Activated naive CD8-positive, alpha-beta T cell treated with anti-CD3 and anti-CD28 coated beads for 36 hours (primary cell): Measurements from ENCODE around the gene CBFA2T3. TPM values are rescaled to one million over a fixed set of nuclear protein-coding genes. Genes with fewer than 3 reads are reported as not detected.

Source experiments
- DNase-seq: peaks from one replicate; pipeline ENCODE4 v3.0.0; 2021
- H3K27ac Mint-ChIP-seq: one replicate; pipeline ENCODE4 v1.8.0; 2022; ENCODE audit warnings: mild to moderate bottlenecking, moderate library complexity, mixed read lengths
- H3K27me3 Mint-ChIP-seq: one replicate; pipeline ENCODE4 v1.8.0; 2022; ENCODE audit warnings: mild to moderate bottlenecking, mixed read lengths
- H3K36me3 Mint-ChIP-seq: one replicate; pipeline ENCODE4 v1.8.0; 2021; ENCODE audit warnings: mild to moderate bottlenecking, mixed read lengths
- H3K4me1 Mint-ChIP-seq: one replicate; pipeline ENCODE4 v1.8.0; 2021; ENCODE audit warnings: mixed read lengths
- H3K4me3 Mint-ChIP-seq: one replicate; pipeline ENCODE4 v1.8.0; 2022; ENCODE audit warnings: mild to moderate bottlenecking, moderate library complexity, mixed read lengths
- H3K9me3 Mint-ChIP-seq: one replicate; pipeline ENCODE4 v1.8.0; 2022; ENCODE audit warnings: mixed read lengths
- total RNA-seq, 2 experiments: library from RNA; stranded (reverse); gene quantifications; one replicate each; pipeline ENCODE4 v1.2.3, GENCODE V29; 2021

CBFA2T3 gene
- total RNA-seq, 2 experiments from 2014 or later: 0.28 to 0.56 TPM

DNA sequence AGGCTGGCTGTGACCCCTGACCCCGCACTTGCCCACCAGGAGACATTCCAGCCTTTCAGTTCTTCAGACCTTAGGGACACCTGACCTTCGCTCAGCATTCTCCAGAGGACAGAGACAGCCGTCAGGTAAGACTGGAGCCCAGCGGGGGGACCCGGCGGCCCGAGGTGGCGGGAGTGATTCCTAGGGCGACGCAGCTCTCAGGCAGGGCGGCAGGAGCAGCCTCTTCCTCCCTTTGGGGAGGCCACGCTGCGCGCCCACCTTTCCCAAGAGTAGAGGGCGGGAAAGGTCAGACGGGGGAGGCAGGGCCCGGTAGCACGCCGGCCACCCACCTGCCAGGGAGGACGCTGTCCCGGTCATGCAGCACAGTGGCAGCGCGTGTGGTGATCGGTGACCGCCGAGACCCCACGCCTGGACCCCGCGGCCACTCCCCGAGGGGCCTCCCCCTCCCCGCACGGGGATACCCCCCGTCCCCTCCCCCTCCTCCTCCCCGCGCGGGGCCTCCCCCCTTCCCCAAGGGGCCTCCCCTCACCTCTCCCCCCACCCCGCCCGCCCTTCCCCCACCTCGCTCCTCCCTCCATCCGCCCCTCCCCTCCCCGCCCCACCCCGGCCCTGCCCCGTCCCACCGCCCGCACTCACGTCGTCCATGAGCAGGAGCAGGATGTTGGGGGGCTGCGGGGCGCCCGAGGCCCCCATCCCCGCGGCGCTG lies 120.7 kb downstream of the CBFA2T3 start:
- Mint-ChIP-seq H3K4me3 (peak overlapping the region; percentile 99), H3K36me3 (peaks cover 4% of the 10 kb centered on the region), H3K27me3 (no peaks in the 10 kb centered on the region), H3K27ac (peak overlapping the region; percentile 79), H3K4me1 (peaks cover 22% of the 10 kb centered on the region), H3K9me3 (no peaks in the 10 kb centered on the region)
- peak; percentile 18 for DNase-seq

DNA sequence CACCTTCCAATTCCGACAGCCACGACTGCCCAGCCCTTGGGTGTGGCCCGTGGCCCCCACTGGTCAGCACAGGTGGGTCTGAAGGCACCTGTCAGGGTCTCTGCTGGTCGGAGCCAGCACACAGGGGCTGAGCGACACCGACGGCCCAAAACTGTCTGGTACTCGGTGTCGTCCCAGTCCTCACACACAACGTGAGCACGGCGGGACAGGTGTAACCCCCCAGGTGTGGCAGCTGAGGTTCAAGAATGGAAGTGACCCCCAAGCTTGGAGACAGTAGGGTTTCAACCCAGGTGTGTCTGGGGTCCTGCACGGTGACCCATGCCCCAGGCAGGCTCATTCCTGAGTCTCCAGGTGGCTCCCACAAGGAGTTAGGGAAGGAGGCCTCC lies 121.3 kb downstream of the CBFA2T3 start:
- Mint-ChIP-seq H3K9me3 (no peaks in the 10 kb centered on the region), H3K4me3 (peak overlapping the region; percentile 77), H3K4me1 (peaks cover 22% of the 10 kb centered on the region), H3K36me3 (peaks cover 4% of the 10 kb centered on the region), H3K27me3 (no peaks in the 10 kb centered on the region), H3K27ac (peak overlapping the region; percentile 79)
- DNase-seq: no peak

DNA sequence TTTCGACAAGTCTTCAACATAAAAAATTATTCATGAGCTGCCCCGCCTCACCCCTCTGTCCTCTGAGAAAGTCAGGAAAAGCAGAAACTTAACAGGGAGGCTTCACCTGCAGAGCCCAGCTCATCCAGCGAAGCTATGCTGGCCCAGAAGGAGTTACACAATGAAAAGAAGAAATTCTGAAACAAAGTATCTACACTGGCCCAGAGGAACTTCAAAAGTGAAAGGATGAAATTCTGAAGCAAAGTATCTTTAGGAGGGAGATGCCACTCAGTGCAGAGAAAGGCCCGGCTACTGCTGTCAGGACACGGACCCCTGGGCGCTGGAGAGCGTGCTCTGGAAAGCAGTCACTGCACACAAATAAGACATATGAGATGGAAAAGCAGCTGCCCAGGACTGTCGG lies 121.8 kb downstream of the CBFA2T3 start:
- H3K4me1 Mint-ChIP-seq: peaks cover 22% of the 10 kb centered on the region
- DNase-seq: no peak
- H3K4me3 Mint-ChIP-seq: peak overlapping the region; percentile 74
- no peaks in the 10 kb centered on the region for H3K27me3 Mint-ChIP-seq
- no peaks in the 10 kb centered on the region for H3K9me3 Mint-ChIP-seq
- peaks cover 4% of the 10 kb centered on the region for H3K36me3 Mint-ChIP-seq
- H3K27ac Mint-ChIP-seq: peak overlapping the region; percentile 77

DNA sequence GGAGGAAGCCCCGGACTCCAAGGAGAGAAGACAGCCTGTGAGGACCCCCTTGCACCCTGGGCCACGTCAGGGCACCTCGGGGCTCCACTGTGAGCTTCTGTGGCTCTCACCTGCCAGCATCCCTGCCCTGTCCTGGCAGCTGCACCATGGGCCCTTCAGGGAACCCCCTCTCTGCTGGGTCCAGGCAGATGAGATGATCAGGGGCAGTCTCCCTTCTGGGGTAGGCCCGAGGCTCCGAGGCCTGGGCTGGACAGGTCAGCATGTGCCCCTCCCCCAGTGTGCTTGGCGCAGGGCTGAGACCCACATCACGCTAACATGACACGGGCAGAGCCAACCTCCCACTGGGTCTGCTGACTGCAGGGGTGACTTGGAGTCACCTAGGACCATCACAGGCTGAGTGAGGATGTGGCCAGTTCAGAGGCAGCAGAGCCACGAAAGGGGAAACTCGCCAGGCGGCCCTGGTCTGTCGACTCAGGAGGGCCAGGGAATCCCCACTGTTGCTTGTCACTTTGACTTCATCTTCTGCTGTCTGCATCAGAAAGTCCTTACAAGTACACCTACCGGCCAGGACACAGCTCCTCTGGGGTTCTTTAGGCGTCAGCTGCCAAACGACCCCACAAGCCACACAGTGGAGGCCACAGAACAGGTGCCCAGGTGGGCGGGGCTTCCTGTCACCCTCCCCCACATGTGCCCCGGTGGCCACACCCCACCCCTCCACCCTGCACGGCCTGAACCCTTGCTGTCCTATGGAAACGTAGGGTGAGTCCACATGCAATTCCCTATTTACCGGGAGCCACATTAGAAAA lies 122.5 kb downstream of the CBFA2T3 start:
- Mint-ChIP-seq H3K4me1 (peaks cover 22% of the 10 kb centered on the region), H3K27ac (no peak overlapping the region), H3K9me3 (no peaks in the 10 kb centered on the region), H3K27me3 (no peaks in the 10 kb centered on the region), H3K36me3 (peaks cover 4% of the 10 kb centered on the region), H3K4me3 (no peak overlapping the region)
- peak; percentile 36 for DNase-seq

DNA sequence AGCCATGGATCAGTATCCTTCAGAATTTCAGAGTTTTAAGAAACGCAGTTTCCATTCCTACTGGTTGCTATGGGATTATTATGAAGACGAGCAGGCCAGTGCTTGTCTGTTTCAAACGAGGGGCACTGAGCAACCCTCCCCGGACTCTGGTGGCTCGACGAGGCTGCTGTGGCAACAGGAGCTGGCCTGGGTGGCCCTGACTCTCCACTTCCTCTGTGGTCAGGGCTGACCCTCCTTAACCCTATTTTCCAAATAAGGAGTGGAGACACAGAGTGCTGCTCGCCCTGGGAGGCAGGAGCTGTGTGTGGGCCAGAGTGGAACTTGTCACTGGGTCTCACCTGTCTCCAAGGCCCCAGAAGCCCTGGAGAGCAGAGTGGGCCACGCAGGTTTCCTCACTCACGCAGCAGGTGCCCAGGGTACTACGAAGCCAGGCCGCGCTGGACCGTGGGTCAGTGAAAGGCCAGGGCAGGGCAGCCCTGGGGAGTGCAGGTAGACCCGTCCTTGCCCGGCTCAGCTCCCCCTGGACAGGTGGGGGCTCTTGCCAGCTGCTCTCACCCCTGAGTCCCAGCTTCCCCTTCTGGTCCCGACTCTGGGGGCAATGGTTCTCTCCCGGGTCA lies 123.6 kb downstream of the CBFA2T3 start:
- Mint-ChIP-seq H3K27me3 (no peaks in the 10 kb centered on the region), H3K9me3 (no peaks in the 10 kb centered on the region), H3K4me1 (peaks cover 19% of the 10 kb centered on the region), H3K36me3 (peaks cover 4% of the 10 kb centered on the region), H3K4me3 (no peak overlapping the region), H3K27ac (no peak overlapping the region)
- no peak for DNase-seq

DNA sequence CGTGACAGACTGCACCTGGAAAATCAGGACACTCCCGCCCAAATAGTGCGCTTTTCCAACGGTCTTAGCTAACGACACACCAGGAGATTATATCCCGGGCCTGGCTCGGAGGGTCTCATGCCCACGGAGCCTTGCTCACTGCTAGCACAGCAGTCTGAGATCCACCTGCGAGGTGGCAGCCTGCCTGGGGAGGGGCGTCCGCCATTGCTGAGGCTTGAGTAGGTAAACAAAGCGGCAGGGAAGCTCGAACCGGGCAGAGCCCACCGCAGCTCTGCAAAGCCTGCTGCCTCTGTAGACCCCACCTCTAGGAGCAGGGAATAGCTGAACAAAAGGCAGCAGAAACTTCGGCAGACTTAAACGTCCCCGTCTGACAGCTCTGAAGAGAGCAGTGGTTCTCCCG lies 125.4 kb downstream of the CBFA2T3 start:
- Mint-ChIP-seq H3K27me3 (no peaks in the 10 kb centered on the region), H3K36me3 (no peaks in the 10 kb centered on the region), H3K4me3 (no peak overlapping the region), H3K9me3 (no peaks in the 10 kb centered on the region), H3K4me1 (peaks cover 10% of the 10 kb centered on the region), H3K27ac (no peak overlapping the region)
- no peak for DNase-seq

DNA sequence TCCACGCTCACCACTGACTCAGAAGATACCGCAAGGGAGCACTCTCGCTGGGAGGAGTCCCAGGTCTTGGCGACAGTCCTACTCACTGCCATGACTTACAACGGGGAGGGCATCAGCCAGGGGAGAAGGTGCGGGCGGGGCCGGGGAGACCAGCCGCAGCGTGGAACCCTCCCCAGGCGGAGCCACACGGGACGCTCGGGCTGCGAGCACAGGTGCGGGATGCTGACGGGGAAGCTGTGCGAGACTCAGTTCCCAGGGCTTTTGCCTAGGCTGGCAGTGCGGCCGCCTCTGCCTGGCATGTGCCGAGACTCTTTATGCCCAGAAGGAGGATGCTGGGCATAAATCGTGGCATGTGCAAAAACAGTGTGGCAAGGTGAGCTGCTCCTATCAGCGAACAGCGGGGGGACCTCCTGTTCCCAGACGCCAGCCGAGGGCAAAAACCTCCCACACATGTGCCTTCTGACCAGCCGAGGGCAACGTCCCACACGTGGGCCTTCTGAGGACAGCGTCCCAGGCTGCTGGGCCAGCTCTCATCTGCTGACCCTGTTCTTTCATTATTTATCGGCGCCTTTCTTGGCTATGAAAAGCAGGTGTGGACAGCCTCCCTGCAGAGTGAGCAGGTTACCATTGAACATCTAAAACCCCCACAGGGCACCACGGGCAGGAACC lies 126.3 kb downstream of the CBFA2T3 start:
- Mint-ChIP-seq H3K9me3 (no peaks in the 10 kb centered on the region), H3K36me3 (no peaks in the 10 kb centered on the region), H3K27me3 (no peaks in the 10 kb centered on the region), H3K27ac (no peak overlapping the region), H3K4me1 (peaks cover 9% of the 10 kb centered on the region), H3K4me3 (no peak overlapping the region)
- no peak for DNase-seq

DNA sequence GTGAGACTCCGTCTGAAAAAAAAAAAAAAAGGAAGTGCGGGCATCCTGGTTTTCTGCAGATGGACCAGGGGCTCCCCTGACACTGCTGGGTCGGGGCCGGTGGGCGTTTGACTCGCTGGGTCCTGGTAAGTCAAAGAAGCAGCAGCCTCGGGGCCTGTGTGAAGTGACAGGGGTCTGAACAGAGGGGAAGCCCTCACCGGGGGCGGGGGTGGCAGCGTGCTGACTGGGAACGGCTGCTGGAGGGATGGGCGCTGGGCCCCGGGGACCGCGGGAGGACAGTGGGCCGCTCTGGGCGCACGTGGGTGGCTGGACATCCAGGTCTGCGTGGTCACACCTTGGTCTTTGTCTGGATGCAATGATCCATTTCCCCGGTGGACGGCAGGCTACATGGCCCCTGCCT lies 128.4 kb downstream of the CBFA2T3 start:
- no peak overlapping the region for H3K27ac Mint-ChIP-seq
- no peaks in the 10 kb centered on the region for H3K36me3 Mint-ChIP-seq
- H3K4me3 Mint-ChIP-seq: no peak overlapping the region
- H3K4me1 Mint-ChIP-seq: peaks cover 1% of the 10 kb centered on the region
- H3K9me3 Mint-ChIP-seq: no peaks in the 10 kb centered on the region
- no peak for DNase-seq
- no peaks in the 10 kb centered on the region for H3K27me3 Mint-ChIP-seq

DNA sequence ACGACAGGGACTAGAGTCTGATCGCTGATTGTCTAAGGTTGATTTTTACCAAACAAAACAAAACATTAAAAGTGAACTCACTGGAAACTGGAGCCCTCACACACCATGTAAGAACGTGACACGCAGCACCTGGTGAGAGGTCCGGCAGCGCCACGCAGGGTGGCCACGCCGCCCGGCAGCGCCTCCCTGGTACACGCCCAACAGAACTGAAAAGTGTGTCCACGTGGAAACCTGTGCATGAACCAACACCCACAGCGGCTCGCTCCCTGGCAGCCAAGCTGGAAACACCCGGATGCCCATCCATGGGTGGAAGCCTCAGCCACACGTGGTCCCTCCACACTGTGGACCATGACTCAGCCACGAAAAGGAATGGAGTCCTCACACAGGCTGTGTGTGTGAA lies 129.4 kb downstream of the CBFA2T3 start:
- Mint-ChIP-seq H3K4me3 (no peak overlapping the region), H3K36me3 (no peaks in the 10 kb centered on the region), H3K9me3 (no peaks in the 10 kb centered on the region), H3K4me1 (peaks cover 1% of the 10 kb centered on the region), H3K27me3 (no peaks in the 10 kb centered on the region), H3K27ac (no peak overlapping the region)
- no peak for DNase-seq

DNA sequence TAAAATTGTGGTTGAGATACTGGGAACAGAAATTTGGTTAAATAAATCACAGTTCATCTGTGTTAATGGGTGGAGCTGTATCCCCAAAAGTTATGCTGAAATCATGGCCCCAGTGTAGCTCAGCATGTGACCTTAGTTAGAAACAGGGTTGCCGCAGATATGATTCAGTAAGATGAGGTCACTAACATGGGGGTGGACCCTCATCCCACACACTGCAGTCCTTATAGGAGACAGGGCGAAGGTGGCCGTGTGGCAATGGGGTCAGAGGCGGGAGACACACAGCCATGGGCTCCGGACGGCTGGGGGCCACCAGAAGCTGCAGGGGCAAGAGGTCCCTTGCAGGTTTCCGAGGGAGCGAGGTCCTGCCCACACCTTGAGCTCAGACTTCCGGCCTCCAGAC lies 130.9 kb downstream of the CBFA2T3 start:
- no peak overlapping the region for H3K27ac Mint-ChIP-seq
- no peaks in the 10 kb centered on the region for H3K9me3 Mint-ChIP-seq
- no peaks in the 10 kb centered on the region for H3K36me3 Mint-ChIP-seq
- peaks cover 1% of the 10 kb centered on the region for H3K4me1 Mint-ChIP-seq
- no peak for DNase-seq
- H3K27me3 Mint-ChIP-seq: no peaks in the 10 kb centered on the region
- no peak overlapping the region for H3K4me3 Mint-ChIP-seq

DNA sequence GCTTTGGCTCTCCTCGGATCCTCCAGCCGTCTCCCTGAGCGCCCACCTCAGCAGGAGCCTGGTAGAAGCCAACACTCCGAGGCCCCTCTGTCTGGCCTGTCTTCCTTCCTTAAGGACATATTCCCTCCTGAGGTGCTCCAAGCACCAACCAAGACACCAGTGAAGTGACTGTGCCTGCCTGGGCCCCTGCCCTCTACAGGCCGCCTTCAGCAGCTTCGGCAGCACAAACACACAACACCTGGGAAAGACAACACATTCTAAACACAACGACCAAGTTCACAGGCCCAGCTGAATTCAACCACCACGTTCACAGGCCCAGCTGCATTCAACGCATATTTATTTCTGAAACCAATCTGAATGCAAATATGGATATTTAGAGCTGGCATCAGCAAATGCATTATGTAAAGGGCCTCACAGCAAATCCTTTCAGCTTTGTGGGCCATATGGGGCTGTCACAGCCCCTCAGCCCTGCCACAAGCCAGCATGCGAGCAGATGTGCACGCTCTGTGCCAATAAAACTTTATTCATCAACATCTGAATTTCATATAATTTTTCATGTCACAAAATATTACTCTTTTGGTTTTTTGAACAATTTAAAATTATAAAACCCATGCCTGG lies 132.5 kb downstream of the CBFA2T3 start:
- H3K27me3 Mint-ChIP-seq: no peaks in the 10 kb centered on the region
- DNase-seq: no peak
- H3K4me1 Mint-ChIP-seq: peaks cover 1% of the 10 kb centered on the region
- no peaks in the 10 kb centered on the region for H3K9me3 Mint-ChIP-seq
- no peak overlapping the region for H3K27ac Mint-ChIP-seq
- H3K4me3 Mint-ChIP-seq: no peak overlapping the region
- H3K36me3 Mint-ChIP-seq: peaks cover 4% of the 10 kb centered on the region

DNA sequence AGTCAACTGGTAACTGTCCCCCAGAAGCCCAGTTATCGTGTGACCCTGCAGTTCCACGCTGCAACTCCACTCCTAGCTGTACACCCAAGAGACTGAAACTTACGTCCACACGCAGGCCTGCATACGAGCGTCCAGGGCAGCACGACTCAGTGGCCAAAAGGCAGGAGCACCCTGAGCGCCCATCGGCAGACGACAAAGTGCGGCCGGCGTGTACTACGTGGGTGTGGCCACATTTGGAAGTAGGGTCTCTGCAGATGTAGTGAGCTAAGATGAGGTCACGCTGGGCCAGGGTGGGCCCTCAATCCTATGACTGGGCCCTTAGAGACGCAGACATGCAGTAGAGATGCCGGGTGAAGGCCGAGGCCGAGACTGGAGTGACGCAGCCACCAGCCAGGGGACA lies 133.8 kb downstream of the CBFA2T3 start:
- H3K36me3 Mint-ChIP-seq: peaks cover 4% of the 10 kb centered on the region
- DNase-seq: no peak
- H3K4me3 Mint-ChIP-seq: no peak overlapping the region
- H3K27ac Mint-ChIP-seq: no peak overlapping the region
- H3K27me3 Mint-ChIP-seq: no peaks in the 10 kb centered on the region
- H3K4me1 Mint-ChIP-seq: peaks cover 1% of the 10 kb centered on the region
- H3K9me3 Mint-ChIP-seq: no peaks in the 10 kb centered on the region

DNA sequence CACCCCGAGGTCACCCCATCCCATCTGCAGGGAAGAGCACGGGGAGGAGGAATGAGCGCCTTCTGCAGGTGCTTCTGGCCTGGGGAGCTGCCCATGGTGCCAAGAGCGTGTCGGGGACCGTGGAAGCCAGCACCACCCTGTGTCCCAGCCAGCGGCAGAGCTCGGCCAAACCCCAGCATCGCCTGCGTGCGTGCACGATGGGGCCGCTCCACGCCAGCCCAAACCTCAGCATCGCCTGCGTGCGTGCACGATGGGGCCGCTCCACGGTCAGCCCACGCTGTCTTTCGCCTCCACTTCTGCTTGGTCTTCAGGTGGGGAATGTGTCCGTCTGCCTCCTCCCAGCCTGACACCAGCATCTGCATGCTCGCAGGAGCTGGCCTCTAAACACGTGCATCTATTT lies 134.2 kb downstream of the CBFA2T3 start:
- Mint-ChIP-seq H3K4me3 (no peak overlapping the region), H3K4me1 (peaks cover 1% of the 10 kb centered on the region), H3K36me3 (peaks cover 4% of the 10 kb centered on the region), H3K27me3 (no peaks in the 10 kb centered on the region), H3K27ac (no peak overlapping the region), H3K9me3 (no peaks in the 10 kb centered on the region)
- no peak for DNase-seq

DNA sequence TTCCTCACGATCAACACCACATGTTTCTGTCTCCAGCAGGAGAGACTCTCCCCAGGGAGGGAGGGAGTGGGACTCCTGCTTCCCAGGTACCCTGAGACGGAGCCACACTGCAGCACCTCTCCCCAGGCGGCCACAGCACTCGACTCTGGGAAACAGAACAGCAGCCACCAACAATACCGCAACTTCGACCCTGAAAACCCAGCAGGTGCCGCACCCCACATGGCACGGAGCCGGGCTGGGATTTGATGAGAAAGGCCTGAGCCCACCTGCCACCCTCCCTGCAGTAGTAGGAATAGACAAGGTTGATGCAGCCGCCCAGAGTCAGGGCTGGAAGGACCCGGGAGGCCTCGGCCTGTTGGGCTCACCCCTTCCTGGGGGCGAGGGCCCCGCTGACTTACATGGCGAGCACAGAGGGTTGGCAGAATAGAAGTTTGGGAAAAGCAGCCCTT lies 134.7 kb downstream of the CBFA2T3 start:
- no peaks in the 10 kb centered on the region for H3K27me3 Mint-ChIP-seq
- H3K9me3 Mint-ChIP-seq: no peaks in the 10 kb centered on the region
- no peak overlapping the region for H3K27ac Mint-ChIP-seq
- H3K4me1 Mint-ChIP-seq: peaks cover 1% of the 10 kb centered on the region
- no peak overlapping the region for H3K4me3 Mint-ChIP-seq
- H3K36me3 Mint-ChIP-seq: peaks cover 4% of the 10 kb centered on the region
- no peak for DNase-seq
